GM06990 (cell line): Measurements from ENCODE around the gene AQP5.
"Not testable (repeated sequence)": the region's sequence is repeated elsewhere in the genome, so short reads cannot be mapped to it uniquely, and the experiment has no call there.

ENCODE experiments used
- DNase-seq: peaks from one replicate; pipeline ENCODE4 v3.0.0-alpha.2; 2011; ENCODE audit not compliant: insufficient read length; ENCODE audit errors: extremely low read depth
- H3K27me3 ChIP-seq: replicated peaks from 2 replicates; pipeline ENCODE4 v1.6.0; 2011; ENCODE audit warnings: low read length; ENCODE audit not compliant: control insufficient read depth, insufficient read depth
- H3K36me3 ChIP-seq: 2 replicates; pipeline ENCODE4 v1.5.1; 2011; ENCODE audit warnings: low read length; ENCODE audit not compliant: control insufficient read depth, insufficient read depth
- H3K4me3 ChIP-seq: replicated peaks from 2 replicates; pipeline ENCODE4 v1.5.1; 2011; ENCODE audit warnings: low read depth, mild to moderate bottlenecking, control low read depth, low read length
- CTCF ChIP-seq: IDR thresholded peaks from 2 replicates; pipeline ENCODE4 v1.5.1; 2011; ENCODE audit warnings: low read length, control low read depth, mild to moderate bottlenecking, inconsistent platforms; ENCODE audit not compliant: insufficient read depth, poor library complexity, severe bottlenecking

AQP5 gene

DNA sequence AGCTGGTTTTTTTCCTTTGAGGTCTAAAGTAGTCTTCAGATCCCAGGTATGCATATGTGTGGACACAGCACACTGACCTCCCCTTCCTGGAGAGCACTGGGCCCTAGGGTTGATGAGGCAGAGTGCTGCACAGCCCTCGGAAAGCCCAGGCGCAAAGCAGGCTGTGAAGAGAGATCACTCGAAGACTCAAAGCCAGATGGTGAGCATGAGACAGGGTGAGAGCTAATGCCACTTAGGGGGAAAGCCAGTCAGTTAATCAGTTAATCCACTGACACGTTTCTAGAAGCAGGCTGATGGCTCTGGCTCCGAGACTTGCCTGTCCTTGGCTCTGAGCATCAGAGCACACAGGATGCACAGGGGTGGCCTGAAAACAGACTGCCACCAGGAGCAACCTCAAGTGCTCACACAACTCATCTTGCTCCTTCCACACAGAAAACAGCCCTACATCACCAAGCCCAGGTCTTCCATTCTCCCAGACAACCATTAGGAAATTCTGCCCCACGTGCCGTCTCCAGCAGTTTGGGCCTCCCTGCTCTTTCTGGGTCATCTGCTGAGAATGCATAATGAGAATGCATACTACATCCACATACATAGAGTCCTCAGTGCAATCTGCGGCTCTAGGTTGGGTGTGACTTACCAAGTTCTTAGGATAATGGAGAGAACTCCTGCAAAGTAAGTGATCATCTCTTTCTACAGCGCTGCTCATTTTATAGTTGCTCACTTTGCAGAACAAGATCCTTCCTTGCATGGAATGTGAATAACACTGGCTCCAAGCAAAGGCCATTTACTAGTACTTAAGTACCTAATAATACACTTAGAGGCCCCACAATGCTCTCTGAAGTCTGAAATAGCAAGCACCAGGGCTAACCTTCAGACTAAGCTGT, 23.0 kb downstream of the AQP5 start:
- no peak for TF ChIP-seq CTCF
- H3K4me3 ChIP-seq, result no peak overlapping the region
- H3K36me3 ChIP-seq, result peaks cover 4% of the 10 kb centered on the region
- no peaks in the 10 kb centered on the region for H3K27me3 ChIP-seq
- DNase-seq, result no peak

DNA sequence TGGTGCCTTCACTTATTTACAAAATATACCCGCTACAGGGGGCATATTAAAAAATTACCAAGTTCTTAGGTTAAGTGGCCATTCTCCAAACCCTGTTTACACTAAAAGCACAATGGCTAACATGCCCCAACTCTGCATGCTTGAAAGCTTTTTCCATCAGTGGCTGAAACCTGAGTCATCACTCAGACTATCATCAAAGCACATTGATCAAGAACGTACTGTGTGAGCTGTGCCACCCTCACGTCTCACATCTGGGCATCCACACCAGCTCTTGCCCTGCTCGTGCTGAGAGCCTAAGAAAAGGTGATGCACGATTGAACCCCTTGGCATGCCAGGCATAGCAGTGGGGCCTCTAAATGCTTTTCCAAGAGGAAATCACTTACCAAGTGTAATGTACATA, 24.3 kb downstream of the AQP5 start:
- Histone ChIP-seq H3K36me3 (peaks cover 5% of the 10 kb centered on the region), H3K27me3 (no peaks in the 10 kb centered on the region), H3K4me3 (no peak overlapping the region)
- no peak for DNase-seq
- no peak for TF ChIP-seq CTCF

GRCh38 chr12:49986476-49986875, 24.8 kb downstream of the AQP5 start:
- not testable (repeated sequence) for H3K27me3 ChIP-seq, H3K36me3 ChIP-seq, H3K4me3 ChIP-seq, DNase-seq

GRCh38 chr12:49987625-49988303, 26.1 kb downstream of the AQP5 start:
- DNase-seq, result no peak
- Histone ChIP-seq H3K27me3 (no peaks in the 10 kb centered on the region), H3K4me3 (no peak overlapping the region), H3K36me3 (peaks cover 8% of the 10 kb centered on the region)
- no peak for TF ChIP-seq CTCF

- H3K27me3 ChIP-seq, DNase-seq, H3K36me3 ChIP-seq, H3K4me3 ChIP-seq: not testable (repeated sequence)
Observed at GRCh38 chr12:49989400-49989799, 27.7 kb downstream of the AQP5 start.

- DNase-seq, result no peak
- TF ChIP-seq CTCF, result no peak
Observed at GRCh38 chr12:49990273-49990672, 28.6 kb downstream of the AQP5 start.

More at GRCh38 chr12:49990273-49990672, 28.6 kb downstream of the AQP5 start:
- Histone ChIP-seq H3K27me3 (no peaks in the 10 kb centered on the region), H3K36me3 (peaks cover 8% of the 10 kb centered on the region), H3K4me3 (no peak overlapping the region)
